Measurements from ENCODE around the gene ADARB1. TPM values are rescaled to one million over a fixed set of nuclear protein-coding genes. Genes with fewer than 3 reads are reported as not detected.

Gene ADARB1
- total and polyA plus RNA-seq, 2 of the 4 experiments (the other 2 are of a cell fraction) = 39.8 to 47.3 TPM

GRCh38 chr21:45234965-45235364, 160.6 kb downstream of the ADARB1 start:
- Histone ChIP-seq H3K4ac (ENCODE audit: low read depth, low read length) (no peak overlapping the region), H4K20me1 (ENCODE audit: insufficient read depth, low read length) (no peaks in the 10 kb centered on the region), H3K9me1 (ENCODE audit: insufficient read depth, low read length) (no peaks in the 10 kb centered on the region), H3K4me3 (ENCODE audit: insufficient read depth, low read depth, low read length) (no peak overlapping the region), H4K91ac (ENCODE audit: insufficient read depth, low read depth, low read length) (no peak overlapping the region), H2BK20ac (ENCODE audit: low read depth, low read length) (no peak overlapping the region), H2BK5ac (ENCODE audit: low read depth, low read length, poor library complexity, severe bottlenecking) (no peak overlapping the region), H2AK9ac (replicated peaks; ENCODE audit: low read depth, low read length, poor library complexity) (no peak overlapping the region), H3K4me2 (ENCODE audit: low read depth, low read length) (no peak overlapping the region), H3K9ac (ENCODE audit: low read depth, low read length) (no peak overlapping the region), H3K18ac (ENCODE audit: low read depth, low read length) (no peak overlapping the region), H4K5ac (ENCODE audit: low read depth, low read length) (no peak overlapping the region), H3K14ac (replicated peaks; ENCODE audit: low read depth, low read length) (no peak overlapping the region), H2BK120ac (ENCODE audit: low read depth, low read length) (no peak overlapping the region), H3K36me3 (ENCODE audit: control insufficient read depth, insufficient read depth, low read length) (no peaks in the 10 kb centered on the region), H3K23ac (ENCODE audit: low read depth, low read length) (no peak overlapping the region), H2AFZ (replicated peaks; ENCODE audit: low read length, poor library complexity) (no peak overlapping the region), H4K8ac (ENCODE audit: low read depth in 2 of 2, low read length in 2 of 2) (no peak overlapping the region), H3K56ac (ENCODE audit: extremely low read depth, insufficient read depth, low read length) (no peak overlapping the region), H3K79me1 (ENCODE audit: low read depth in 1 of 2, low read length in 2 of 2) (no peaks in the 10 kb centered on the region), H3K27ac (ENCODE audit: insufficient read depth, low read length) (no peak overlapping the region), H3K9me3 (ENCODE audit: control insufficient read depth, insufficient read depth, low read length) (peaks cover 7% of the 10 kb centered on the region), H3K4me1 (ENCODE audit: control insufficient read depth, insufficient read depth, low read length) (no peaks in the 10 kb centered on the region), H2BK15ac (ENCODE audit: low read depth, low read length) (no peak overlapping the region), H2AK5ac (ENCODE audit: low read depth, low read length) (no peak overlapping the region), H3K27me3 (ENCODE audit: control insufficient read depth, insufficient read depth, low read length) (peaks cover 17% of the 10 kb centered on the region)
- TF ChIP-seq FOS (IDR thresholded peaks at IDR 0.05; ENCODE audit: low read depth, low read length) (no peak), SMC3 (IDR thresholded peaks at IDR 0.05; ENCODE audit: low read depth, low read length) (no peak), MAZ (IDR thresholded peaks at IDR 0.05; ENCODE audit: borderline replicate concordance, low read depth, low read length) (no peak), CHD1 (IDR thresholded peaks at IDR 0.05; ENCODE audit: low read depth, low read length) (no peak), BHLHE40 (IDR thresholded peaks at IDR 0.05; ENCODE audit: low read depth, low read length) (no peak), RCOR1 (IDR thresholded peaks at IDR 0.05; ENCODE audit: insufficient replicate concordance, low read length) (no peak), RAD21 (IDR thresholded peaks at IDR 0.05; ENCODE audit: low read length) (no peak), ELK1 (IDR thresholded peaks at IDR 0.05; ENCODE audit: borderline replicate concordance, low read depth, low read length) (no peak), MAFK (IDR thresholded peaks at IDR 0.05; ENCODE audit: low read depth, low read length) (no peak), NFE2L2 (IDR thresholded peaks at IDR 0.05; ENCODE audit: low read depth, low read length) (no peak), CTCF (conservative IDR thresholded peaks at IDR 0.05; ENCODE audit: low read depth, low read length) (no peak), POLR2A (IDR thresholded peaks at IDR 0.05; ENCODE audit: low read depth, low read length) (no peak)
- ChIA-PET POLR2A (ENCODE audit: unreplicated experiment) (no interaction called here), CTCF (no interaction called here)
- BruUV-seq (replicated peaks) = no TSS peak
- in situ Hi-C loops (cut with MboI; ENCODE audit: low sequenced_read_pairs) = no loop called here
- ATAC-seq (ENCODE audit: low read depth) = no peak
- intact Hi-C loops (cut with micrococcal nuclease) = no loop called here
- WGBS, 2 experiments (ENCODE audit: extremely low coverage in 2 of 2, insufficient read length in 1 of 2) = 100% methylated on average over 1 of the region's 8 CpGs; no CpG with 5 or more reads in 1 of the 2 experiments
- dilution Hi-C loops (cut with HindIII; ENCODE audit: low sequenced_read_pairs, unreplicated experiment) = no loop called here
- DNase-seq = no peak

Measured in IMR-90 (cell line).